Left cardiac atrium (tissue), 4 donors: ENCODE data around the gene HKDC1. TPM values are rescaled to one million over a fixed set of nuclear protein-coding genes. Genes with fewer than 3 reads are reported as not detected.
"Not testable (repeated sequence)": the region's sequence is repeated elsewhere in the genome, so short reads cannot be mapped to it uniquely, and the experiment has no call there.

Experiments
- ATAC-seq, 2 donors: fragments of 200-7000 bp; cut with Tn5 transposase; one replicate each; pipeline ENCODE4 v1.9.1; 2020; ENCODE audit warnings: mild to moderate bottlenecking in 2 of 2, moderate library complexity in 2 of 2
- DNase-seq: peaks from one replicate; pipeline ENCODE4 v3.0.0-alpha.2; 2020
- intact Hi-C, 2 donors: fragments of 100-400 bp; cut with DNase I; formaldehyde crosslinking; loops; one replicate each; pipeline versions ENCODE4 v1.14.1 to v1.15.1; 2022 to 2023
- long read RNA-seq: library from polyadenylated mRNA; unstranded; transcript quantifications from one replicate; pipeline ENCODE4 v2.0.0, GENCODE V29; 2021
- total RNA-seq, 2 donors: library from RNA; stranded (reverse); fragmentation: NEBNext Ultra II Directional; extraction: Animal tissue kit (Norgen Biotek cat#: 25700); gene quantifications; one replicate each; pipeline ENCODE4 v1.2.1, GENCODE V29; 2021
- donor health status: DM: no; HTN: yes; CAD: no.
- donor health status: DM: no; HTN: yes; CAD: no; lungs with severe emphysema.
- donor health status: DM: yes; HTN: yes; CAD: no.
- donor health status: Dilated cardiomyopathy.

Gene HKDC1
- under 1 TPM in 1 of 2 donors, not detected in 1; 0.35 TPM for total RNA-seq
- long read RNA-seq: 0 reads

DNA sequence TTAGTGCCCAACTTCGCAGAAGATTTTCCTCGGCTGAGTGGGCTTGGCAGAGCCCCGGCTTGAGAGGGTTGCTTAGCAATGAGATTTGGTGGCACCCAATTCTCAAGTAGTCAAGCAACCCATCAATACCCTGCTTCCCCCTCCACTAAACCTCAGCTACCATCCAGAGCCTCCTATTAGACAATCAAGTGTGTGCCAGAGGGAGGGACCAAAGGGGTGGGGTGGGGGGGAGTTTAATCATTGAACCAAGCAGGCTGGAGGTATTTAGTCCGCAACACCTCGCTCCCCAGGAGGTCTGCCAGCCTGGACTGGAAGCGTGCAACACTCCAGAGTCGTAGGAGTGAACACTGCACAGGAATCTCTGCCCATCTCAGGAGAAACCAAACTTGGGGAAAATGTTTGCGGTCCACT lies at the start of gene HKDC1:
Gene HKDC1, plus strand, starts transcription at position 292 of the 411 bp plus-strand sequence. Its CDS starts 104 bp downstream, at position 396.
- intact Hi-C loops: no loop called here
- ATAC-seq (no peak), DNase-seq (no peak)

- intact Hi-C loops: no loop called here
Measured at GRCh38 chr10:69172241-69172982, 47.7 kb upstream of the HKDC1 start.

DNA sequence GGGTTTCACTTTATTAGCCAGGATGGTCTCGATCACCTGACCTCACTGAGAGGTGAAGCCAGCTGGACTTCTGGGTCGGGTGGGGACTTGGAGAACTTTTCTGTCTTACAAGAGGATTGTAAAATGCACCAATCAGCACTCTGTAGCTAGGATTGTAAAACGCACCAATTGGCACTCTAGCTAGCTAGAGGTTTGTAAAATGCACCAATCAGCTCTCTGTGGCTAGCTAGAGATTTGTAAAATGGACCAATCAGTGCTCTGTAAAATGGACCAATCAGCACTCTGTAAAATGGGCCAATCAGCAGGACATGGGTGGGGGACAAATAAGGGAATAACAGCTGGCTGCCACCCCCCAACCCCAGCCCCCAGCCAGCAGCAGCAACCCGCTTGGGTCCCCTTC lies 44.8 kb upstream of the HKDC1 start:
- intact Hi-C loops, DNase-seq, ATAC-seq: not testable (repeated sequence)

More at GRCh38 chr10:69172241-69172982, 47.7 kb upstream of the HKDC1 start:
- ATAC-seq: no peak
- DNase-seq: no peak

DNA sequence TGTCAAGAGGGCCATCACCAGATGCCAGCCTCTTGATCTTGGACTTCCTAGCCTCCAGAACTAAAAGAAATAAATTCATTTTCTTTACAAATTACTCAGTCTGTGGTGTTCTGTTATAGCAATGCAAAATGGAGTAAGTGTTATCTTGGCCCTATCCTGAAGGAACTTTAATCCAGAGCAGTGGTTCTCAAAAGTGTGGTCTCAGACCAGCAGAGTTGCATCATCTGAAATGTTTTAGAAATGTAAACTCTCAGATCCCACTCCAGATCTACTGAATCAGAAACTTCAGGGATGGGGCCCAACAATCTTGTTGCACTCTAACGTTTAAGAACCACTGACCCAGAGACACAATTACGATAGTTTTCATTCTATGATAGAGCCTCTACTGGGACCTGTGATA lies 43.3 kb upstream of the HKDC1 start:
- intact Hi-C loops: no loop called here
- no peak for DNase-seq
- no peak for ATAC-seq

GRCh38 chr10:69179089-69179742 lies 40.9 kb upstream of the HKDC1 start:
- intact Hi-C loops: no loop called here
- peak; percentile 10 to 18 for ATAC-seq
- no peak for DNase-seq

GRCh38 chr10:69179743-69180524 lies 40.2 kb upstream of the HKDC1 start, which contains the start of gene SUPV3L1:
Gene SUPV3L1 (plus strand): TSS chr10:69180234. CDS start chr10:69180292, 58 bp downstream.
- intact Hi-C loops: no loop called here
- DNase-seq (peak; percentile 95), ATAC-seq (peak; percentile 97)

DNA sequence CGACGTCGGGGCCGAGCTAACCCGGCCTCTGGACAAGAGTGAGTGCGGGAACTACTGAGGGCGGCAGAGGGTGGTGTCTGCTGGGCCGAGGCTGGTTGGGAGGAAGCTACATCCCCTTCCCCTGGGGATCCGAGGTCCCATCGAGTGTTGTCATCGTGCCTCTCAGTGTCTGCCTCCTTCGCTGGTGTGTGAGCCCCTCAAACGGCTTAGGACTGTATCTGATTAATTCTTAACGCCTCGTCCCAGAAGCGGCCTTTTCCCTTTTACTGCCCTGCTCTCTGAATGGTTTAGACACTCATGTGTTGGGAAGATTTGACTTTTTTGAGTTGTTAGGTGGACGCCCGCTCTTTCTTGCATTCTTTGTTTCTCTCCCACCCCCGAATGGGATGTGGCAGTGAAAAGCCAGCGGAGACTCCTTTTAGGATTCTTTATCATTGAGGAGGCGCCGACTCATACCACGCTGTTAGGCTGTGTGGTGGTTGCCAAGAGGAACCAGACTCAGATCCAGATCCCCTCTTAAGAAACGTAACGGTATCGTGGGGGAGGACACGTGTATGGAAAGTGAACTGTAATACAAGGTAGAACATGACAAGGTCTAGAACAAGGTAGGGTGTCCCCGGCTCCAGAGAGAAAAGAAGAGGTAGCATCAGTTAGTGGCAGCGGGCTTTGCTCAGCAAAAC lies 39.5 kb upstream of the HKDC1 start:
- DNase-seq (no peak), ATAC-seq (no peak)
- intact Hi-C loops: no loop called here

GRCh38 chr10:69181433-69181832 lies 38.7 kb upstream of the HKDC1 start:
- DNase-seq (no peak), ATAC-seq (no peak)
- intact Hi-C loops: no loop called here

GRCh38 chr10:69182005-69182404 lies 38.1 kb upstream of the HKDC1 start:
- intact Hi-C loops: no loop called here

DNA sequence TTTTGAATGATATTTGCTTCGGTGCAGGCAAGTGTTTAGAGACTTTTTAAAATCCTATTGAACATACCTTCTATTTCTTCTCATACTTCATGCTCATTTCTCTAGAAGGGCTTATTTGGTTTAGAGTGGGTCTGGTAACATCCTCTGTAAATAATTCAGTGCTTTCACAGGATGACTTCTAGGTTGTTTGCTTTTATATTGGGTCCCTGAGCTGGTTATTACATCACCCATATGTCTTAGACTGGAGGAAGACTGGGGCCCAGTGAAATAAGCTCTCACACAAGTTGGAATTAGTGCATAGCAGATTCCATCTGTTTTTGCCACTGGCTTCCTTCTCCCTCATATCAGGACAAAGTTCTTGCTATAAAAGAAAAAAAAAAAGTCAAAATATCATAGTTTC lies 33.6 kb upstream of the HKDC1 start:
- DNase-seq (no peak), ATAC-seq (no peak)
- intact Hi-C loops: no loop called here

More at GRCh38 chr10:69182005-69182404, 38.1 kb upstream of the HKDC1 start:
- DNase-seq (no peak), ATAC-seq (no peak)

DNA sequence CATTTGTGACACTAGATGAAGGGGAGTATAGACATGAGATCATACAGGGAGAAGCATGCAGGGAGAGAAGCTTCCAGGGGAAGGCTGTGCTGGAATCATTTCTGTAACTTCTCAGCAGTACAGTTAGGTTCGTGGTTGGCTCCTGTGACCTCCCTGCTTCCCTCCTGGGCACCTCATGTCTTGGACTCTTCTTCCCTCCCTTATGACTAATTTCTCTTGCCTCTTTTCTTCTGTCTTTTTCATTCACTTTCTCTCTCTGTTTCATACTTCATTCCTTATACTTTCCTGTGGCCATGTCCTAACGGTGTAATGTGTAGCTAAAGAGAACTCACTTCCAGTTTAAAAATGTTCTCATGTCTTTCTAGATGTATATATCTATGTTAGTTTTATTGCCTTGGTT lies 19.1 kb upstream of the HKDC1 start:
- no peak for DNase-seq
- intact Hi-C loops: no loop called here
- peak in 1 of 2 donors; percentile 40 for ATAC-seq

DNA sequence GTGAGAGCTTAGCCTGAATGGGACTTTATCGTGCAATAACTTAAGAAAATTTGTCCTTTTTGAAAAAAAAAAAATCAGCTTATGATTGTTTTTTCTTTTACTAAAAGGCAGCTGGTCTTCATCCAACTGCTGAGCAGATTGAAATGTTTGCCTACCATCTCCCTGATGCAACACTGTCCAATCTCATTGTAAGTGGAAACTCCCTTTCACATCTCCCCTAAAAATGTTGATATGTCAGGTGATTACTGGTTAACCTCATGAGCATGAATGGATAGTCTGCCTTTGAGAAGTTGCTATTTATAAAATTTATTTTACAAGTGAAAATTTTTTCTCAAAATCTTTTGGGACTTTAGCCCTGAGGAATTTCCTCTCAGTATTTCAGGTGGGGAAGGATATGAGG lies 17.8 kb upstream of the HKDC1 start:
- no peak for DNase-seq
- intact Hi-C loops: no loop called here
- no peak for ATAC-seq

DNA sequence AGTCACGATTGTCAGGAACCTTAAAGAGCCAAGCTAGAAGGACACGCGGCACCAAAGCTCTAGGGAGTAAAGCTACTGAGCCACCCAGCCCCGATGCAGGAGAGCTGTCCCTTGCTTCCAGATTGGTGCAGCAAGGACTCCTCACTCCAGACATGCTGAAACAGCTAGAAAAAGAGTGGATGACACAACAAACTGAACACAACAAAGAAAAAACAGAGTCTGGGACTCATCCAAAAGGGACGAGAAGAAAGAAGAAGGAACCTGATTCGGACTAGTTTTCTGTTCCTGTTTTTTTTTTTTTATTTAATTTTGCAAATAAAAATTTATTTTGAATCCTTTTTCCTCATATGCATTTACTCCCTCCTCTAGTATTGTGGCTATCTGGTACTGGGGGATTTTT lies 11.4 kb upstream of the HKDC1 start:
- DNase-seq (no peak), ATAC-seq (no peak)
- intact Hi-C loops: no loop called here

GRCh38 chr10:69209787-69210484 lies 10.2 kb upstream of the HKDC1 start:
- DNase-seq: no peak
- ATAC-seq: no peak
- intact Hi-C loops: no loop called here

DNA sequence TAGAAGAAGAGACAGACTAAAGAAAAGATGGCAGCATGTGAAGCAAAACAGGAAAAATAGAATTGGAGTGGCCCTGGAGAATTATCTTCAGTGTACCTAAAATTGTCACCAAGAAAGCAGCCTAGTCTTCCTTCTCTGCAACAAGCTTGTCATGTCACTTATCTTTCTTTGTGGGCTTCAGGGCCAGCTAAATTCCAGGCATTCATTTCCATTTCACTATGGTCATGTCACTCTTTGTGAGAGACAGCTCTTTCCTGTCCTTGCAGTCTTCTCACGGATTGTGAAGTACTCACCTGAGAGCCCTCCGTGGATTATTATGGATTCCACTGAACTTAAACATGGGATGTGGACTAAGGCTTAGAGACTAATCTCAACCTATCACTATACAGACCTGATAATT lies 9.0 kb upstream of the HKDC1 start:
- no peak for ATAC-seq
- DNase-seq: no peak
- intact Hi-C loops: no loop called here

DNA sequence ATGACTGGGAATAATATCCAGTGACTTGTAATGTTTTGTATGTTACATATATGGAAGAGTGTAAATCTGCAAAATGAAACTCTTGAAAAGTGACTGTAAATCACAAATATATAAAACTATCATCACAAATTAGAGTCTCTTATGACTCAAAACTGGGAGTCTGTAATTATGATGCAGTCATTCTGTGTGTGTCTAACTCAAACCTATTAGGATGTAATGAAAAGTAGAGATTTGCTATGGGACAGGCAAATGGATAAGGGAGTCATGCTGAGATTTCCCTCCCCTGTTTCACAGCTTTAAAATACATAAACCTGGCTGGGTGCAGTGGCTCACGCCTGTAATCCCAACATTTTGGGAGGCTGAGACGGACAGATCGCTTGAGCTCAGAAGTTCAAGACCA lies 8.6 kb upstream of the HKDC1 start:
- DNase-seq (no peak), ATAC-seq (no peak)
- intact Hi-C loops: no loop called here

GRCh38 chr10:69213591-69214311 lies 6.4 kb upstream of the HKDC1 start:
- ATAC-seq: no peak

GRCh38 chr10:69214666-69215131 lies 5.4 kb upstream of the HKDC1 start:
- intact Hi-C loops: no loop called here
- DNase-seq (no peak), ATAC-seq (no peak)

More at GRCh38 chr10:69213591-69214311, 6.4 kb upstream of the HKDC1 start:
- no peak for DNase-seq
- intact Hi-C loops: no loop called here
